Upper lobe of right lung (tissue), 1 donor: Measurements from ENCODE around the gene PDCD6IP. TPM values are rescaled to one million over a fixed set of nuclear protein-coding genes. Genes with fewer than 3 reads are reported as not detected.
"Not testable (repeated sequence)": the region's sequence is repeated elsewhere in the genome, so short reads cannot be mapped to it uniquely, and the experiment has no call there.

Experiments
- ATAC-seq: fragments of 200-7000 bp; cut with Tn5 transposase; one replicate; pipeline ENCODE4 v1.9.1; 2020; ENCODE audit warnings: mild to moderate bottlenecking, moderate library complexity
- DNase-seq: peaks from one replicate; pipeline ENCODE4 v3.0.0-alpha.2; 2020
- H3K27ac ChIP-seq: fragments of 200-600 bp; one replicate; pipeline ENCODE4 v1.8.0; 2022
- H3K27me3 ChIP-seq: fragments of 200-600 bp; one replicate; pipeline ENCODE4 v1.8.0; 2022; ENCODE audit warnings: mild to moderate bottlenecking
- H3K36me3 ChIP-seq: fragments of 200-600 bp; one replicate; pipeline ENCODE4 v1.8.0; 2022
- H3K4me1 ChIP-seq: fragments of 200-600 bp; one replicate; pipeline ENCODE4 v1.8.0; 2022
- H3K4me3 ChIP-seq: fragments of 200-600 bp; one replicate; pipeline ENCODE4 v1.8.0; 2022; ENCODE audit warnings: mild to moderate bottlenecking
- H3K9me3 ChIP-seq: fragments of 200-600 bp; one replicate; pipeline ENCODE4 v1.8.0; 2022
- CTCF ChIP-seq: fragments of 200-600 bp; IDR thresholded peaks from one replicate; pipeline ENCODE4 v1.8.0; 2022; ENCODE audit warnings: antibody characterized with exemption
- intact Hi-C: fragments of 100-400 bp; cut with DNase I; formaldehyde crosslinking; loops from one replicate; pipeline ENCODE4 v1.11.0; 2022
- total RNA-seq: library from RNA; stranded (reverse); fragmentation: NEBNext Ultra II Directional; extraction: Animal tissue kit (Norgen Biotek cat#: 25700); gene quantifications from one replicate; pipeline ENCODE4 v1.2.1, GENCODE V29; 2021
- donor health status: DM: no; HTN: yes; CAD: no; lungs with severe emphysema.

PDCD6IP gene
- total RNA-seq, 1 donor from 2014 or later: 266 TPM

DNA sequence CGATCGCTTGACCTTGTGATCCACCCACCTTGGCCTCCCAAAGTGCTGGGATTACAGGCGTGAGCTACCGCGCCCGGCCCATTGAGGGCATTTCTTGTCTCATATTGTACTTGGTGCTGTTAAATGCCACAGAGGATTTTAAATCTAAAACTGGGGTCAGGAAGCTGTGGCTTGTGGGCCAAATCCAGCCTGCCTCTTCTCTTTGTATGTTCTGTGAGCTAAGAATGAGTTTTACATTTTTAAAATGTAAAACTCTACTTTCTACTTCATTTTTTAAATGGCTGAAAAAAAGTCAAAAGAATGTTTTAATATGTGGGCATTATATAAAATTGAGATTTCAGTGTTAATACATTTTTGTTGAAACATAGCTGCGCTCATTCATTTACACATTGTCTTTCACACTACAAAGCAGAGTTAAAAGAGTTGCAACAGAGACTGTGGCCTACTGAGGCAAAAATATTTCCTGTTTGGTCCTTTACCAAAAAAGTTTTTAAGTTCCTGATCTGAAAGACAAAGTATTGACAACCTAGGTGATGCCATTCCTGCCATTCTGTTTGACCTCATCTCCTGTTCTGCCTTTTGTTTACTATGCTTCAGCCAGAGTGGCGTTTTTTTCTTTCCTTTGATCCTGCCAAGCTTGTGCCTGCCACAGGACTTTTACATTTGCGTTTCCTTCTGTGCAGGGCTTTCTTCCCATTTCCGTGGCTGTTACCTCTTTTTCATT lies 50.4 kb downstream of the PDCD6IP start:
- ATAC-seq (no peak), DNase-seq (no peak)
- Histone ChIP-seq H3K4me1 (no peaks in the 10 kb centered on the region), H3K27ac (no peak overlapping the region), H3K9me3 (no peaks in the 10 kb centered on the region), H3K36me3 (peaks cover 56% of the 10 kb centered on the region), H3K4me3 (no peak overlapping the region), H3K27me3 (no peaks in the 10 kb centered on the region)
- intact Hi-C loops: no loop called here
- TF ChIP-seq CTCF: no peak

- ATAC-seq, H3K27ac ChIP-seq, H3K4me1 ChIP-seq, H3K4me3 ChIP-seq, DNase-seq, H3K27me3 ChIP-seq, H3K9me3 ChIP-seq, intact Hi-C loops: not testable (repeated sequence)
- H3K36me3 ChIP-seq: peaks cover 55% of the 10 kb centered on the region
Measured at GRCh38 chr3:33850599-33850998, 52.2 kb downstream of the PDCD6IP start.

DNA sequence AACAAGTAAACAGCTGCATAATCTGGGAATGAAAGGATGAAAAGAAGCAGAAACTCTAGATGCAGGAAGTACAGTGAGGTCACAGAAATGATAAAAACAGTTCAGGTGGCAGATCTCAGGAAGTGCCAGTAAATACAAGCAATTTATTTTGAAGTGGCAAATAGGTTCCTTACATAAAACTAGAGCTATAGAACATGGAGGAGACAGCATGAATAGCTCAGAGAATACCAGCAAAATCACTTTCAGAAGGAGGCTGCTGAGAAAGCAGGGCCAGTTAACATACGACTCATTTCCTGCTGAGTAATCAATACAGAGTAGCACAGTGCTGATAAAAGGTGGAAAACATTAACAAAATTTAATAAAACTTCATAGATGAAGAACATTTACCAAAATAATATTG lies 57.0 kb downstream of the PDCD6IP start:
- H3K4me1 ChIP-seq, H3K4me3 ChIP-seq, intact Hi-C loops, DNase-seq, H3K9me3 ChIP-seq, ATAC-seq, H3K27ac ChIP-seq, H3K27me3 ChIP-seq: not testable (repeated sequence)
- H3K36me3 ChIP-seq: peaks cover 75% of the 10 kb centered on the region

GRCh38 chr3:33855884-33856546 lies 57.6 kb downstream of the PDCD6IP start:
- no peak for ATAC-seq
- Histone ChIP-seq H3K36me3 (peaks cover 77% of the 10 kb centered on the region), H3K27me3 (no peaks in the 10 kb centered on the region), H3K4me3 (no peak overlapping the region), H3K4me1 (peaks cover 3% of the 10 kb centered on the region), H3K27ac (no peak overlapping the region), H3K9me3 (no peaks in the 10 kb centered on the region)
- no peak for DNase-seq
- TF ChIP-seq CTCF: no peak
- intact Hi-C loops: no loop called here

DNA sequence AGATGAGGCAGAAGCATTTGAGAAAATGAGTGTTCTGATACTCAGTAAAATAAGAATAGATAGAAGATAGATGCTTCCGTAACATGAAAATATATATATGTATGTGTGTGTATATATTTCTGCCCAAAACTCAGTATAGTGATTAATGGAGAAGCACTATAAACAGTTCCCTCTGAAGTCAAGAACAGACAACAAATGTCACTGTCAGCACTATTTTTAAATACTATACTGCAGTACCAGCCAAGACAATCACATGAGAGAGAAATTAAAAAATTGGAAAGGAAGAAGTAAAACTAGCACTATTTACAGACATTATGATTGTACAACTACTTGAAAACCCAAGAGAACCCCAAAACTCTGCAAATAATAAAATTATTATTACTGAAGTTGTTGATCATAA lies 59.3 kb downstream of the PDCD6IP start:
- DNase-seq, H3K4me1 ChIP-seq, intact Hi-C loops: not testable (repeated sequence)

GRCh38 chr3:33858131-33858530 lies 59.7 kb downstream of the PDCD6IP start:
- DNase-seq (no peak), ATAC-seq (no peak)
- H3K27ac ChIP-seq: no peak overlapping the region
- H3K27me3 ChIP-seq: no peaks in the 10 kb centered on the region
- intact Hi-C loops: no loop called here
- H3K4me3 ChIP-seq: no peak overlapping the region
- H3K36me3 ChIP-seq: peaks cover 86% of the 10 kb centered on the region
- TF ChIP-seq CTCF: no peak
- no peaks in the 10 kb centered on the region for H3K9me3 ChIP-seq
- H3K4me1 ChIP-seq: peaks cover 3% of the 10 kb centered on the region

More for the DNA sequence above, 59.3 kb downstream of the PDCD6IP start:
- H3K27ac ChIP-seq, H3K9me3 ChIP-seq, ATAC-seq, H3K4me3 ChIP-seq, H3K27me3 ChIP-seq: not testable (repeated sequence)
- peaks cover 86% of the 10 kb centered on the region for H3K36me3 ChIP-seq

DNA sequence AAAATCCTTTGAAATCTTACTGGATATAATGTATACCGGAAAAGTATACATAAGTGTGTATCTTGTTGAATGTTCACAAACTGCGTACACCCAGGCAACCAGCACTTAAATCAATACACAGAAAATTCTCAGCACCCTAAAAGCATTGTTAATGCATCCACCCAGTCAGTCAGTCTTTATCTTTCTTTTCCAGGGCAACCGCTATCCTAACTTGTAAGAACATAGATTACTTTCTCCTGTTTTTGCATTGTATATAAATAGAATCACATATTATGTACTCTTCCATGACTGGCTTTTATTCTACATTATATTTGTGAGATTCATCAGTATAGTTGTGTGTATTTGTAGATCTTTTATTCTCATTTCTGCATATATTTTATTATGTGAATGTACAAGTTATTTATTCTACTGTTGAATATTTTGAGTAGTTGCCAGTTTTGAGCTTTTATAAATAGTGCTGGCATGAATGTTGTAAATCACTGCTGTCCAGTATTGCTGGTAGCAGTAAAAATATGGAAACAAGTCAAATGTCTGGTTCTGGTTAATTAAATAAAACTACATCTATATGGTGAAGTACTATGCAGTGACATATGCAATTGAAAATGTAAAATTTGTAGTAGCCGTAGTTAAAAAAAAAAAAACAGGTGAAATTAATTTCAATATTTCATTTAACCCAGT lies 62.1 kb downstream of the PDCD6IP start:
- no peaks in the 10 kb centered on the region for H3K4me1 ChIP-seq
- no peak for TF ChIP-seq CTCF
- ATAC-seq: no peak
- no peaks in the 10 kb centered on the region for H3K9me3 ChIP-seq
- intact Hi-C loops: no loop called here
- H3K27me3 ChIP-seq: no peaks in the 10 kb centered on the region
- H3K4me3 ChIP-seq: no peak overlapping the region
- no peak for DNase-seq
- no peak overlapping the region for H3K27ac ChIP-seq
- peaks cover 85% of the 10 kb centered on the region for H3K36me3 ChIP-seq
